Lower leg skin (tissue), 4 donors: Measurements from ENCODE around the gene ADORA2B. TPM values are rescaled to one million over a fixed set of nuclear protein-coding genes. Genes with fewer than 3 reads are reported as not detected.

ENCODE experiments used
- DNase-seq, 2 donors: peaks; one replicate each; pipeline ENCODE4 v3.0.0-alpha.2; 2019; ENCODE audit warnings: low spot score in 2 of 2
- H3K4me3 ChIP-seq: fragments of 200-600 bp; sonication (generic); 2 replicates; pipeline ENCODE4 v1.5.1; 2017; ENCODE audit warnings: mild to moderate bottlenecking, low read depth; ENCODE audit not compliant: poor library complexity, severe bottlenecking
- CTCF ChIP-seq, 3 donors: fragments of 450-650 bp; IDR thresholded peaks; one replicate each; pipeline ENCODE4 v1.5.1; 2016; ENCODE audit warnings: antibody characterized with exemption in 3 of 3, mild to moderate bottlenecking in 3 of 3, moderate library complexity in 2 of 3
- POLR2A ChIP-seq, 2 donors: fragments of 450-650 bp; IDR thresholded peaks; one replicate each; pipeline ENCODE4 v1.6.1; 2016 to 2017; ENCODE audit warnings: antibody characterized with exemption in 2 of 2, mild to moderate bottlenecking in 1 of 2, moderate library complexity in 1 of 2
- WGBS, 2 donors: methylation state at CpG; one replicate each; pipeline ENCODE4 v1.1.5; 2018; 5-methylcytosine and 5-hydroxymethylcytosine counted together
- intact Hi-C: fragments of 100-400 bp; cut with DNase I; formaldehyde crosslinking; loops from one replicate; pipeline ENCODE4 v1.15.0; 2023; ENCODE audit warnings: low total_unique reads
- total RNA-seq, 4 donors: library from RNA; depleted of rRNA; stranded (reverse); fragments of >200 nt; gene quantifications; one replicate each; pipeline ENCODE4 v1.1.0, GENCODE V29; 2016

Gene ADORA2B
- total RNA-seq, 4 donors from 2014 or later: 21.2 to 37.0 (median 29.8) TPM

DNA sequence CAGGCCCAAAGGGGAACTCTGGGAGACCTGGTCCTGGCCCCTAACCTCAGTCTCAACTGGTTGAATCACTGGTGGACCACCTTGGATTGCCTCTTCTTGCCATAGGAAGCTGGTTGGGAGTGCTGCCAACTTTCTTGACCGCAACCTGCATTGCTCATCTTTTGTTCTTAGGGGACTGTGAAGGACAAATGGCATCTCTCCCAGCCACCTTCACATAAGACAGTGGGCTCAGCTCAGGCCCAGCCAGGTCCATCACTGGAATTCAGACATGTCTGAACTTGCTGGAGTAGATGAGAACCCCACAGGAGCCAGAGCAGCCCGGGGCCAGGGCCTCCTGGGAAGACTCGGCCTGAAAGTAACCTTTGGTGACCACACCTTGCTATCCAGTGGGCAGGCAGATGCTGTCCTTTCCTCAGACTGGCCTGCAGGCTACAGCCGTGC is 18.8 kb downstream of the ADORA2B start:
- intact Hi-C loops: no loop called here
- WGBS, 2 donors: 47 to 57% methylated on average over 3 to 4 of the region's 4 CpGs
- DNase-seq: no peak

GRCh38 chr17:15965528-15965927 is 20.6 kb downstream of the ADORA2B start:
- intact Hi-C loops: no loop called here
- TF ChIP-seq POLR2A (IDR thresholded peaks at IDR 0.05): no peak
- no peak for TF ChIP-seq CTCF (IDR thresholded peaks at IDR 0.05)
- no peak overlapping the region for H3K4me3 ChIP-seq
- DNase-seq: no peak
- 48 to 63% methylated on average over 6 of the region's 6 CpGs for whole genome bisulfite sequencing, 2 donors

More for the DNA sequence above, 18.8 kb downstream of the ADORA2B start:
- no peak for TF ChIP-seq POLR2A (IDR thresholded peaks at IDR 0.05)
- no peak overlapping the region for H3K4me3 ChIP-seq

DNA sequence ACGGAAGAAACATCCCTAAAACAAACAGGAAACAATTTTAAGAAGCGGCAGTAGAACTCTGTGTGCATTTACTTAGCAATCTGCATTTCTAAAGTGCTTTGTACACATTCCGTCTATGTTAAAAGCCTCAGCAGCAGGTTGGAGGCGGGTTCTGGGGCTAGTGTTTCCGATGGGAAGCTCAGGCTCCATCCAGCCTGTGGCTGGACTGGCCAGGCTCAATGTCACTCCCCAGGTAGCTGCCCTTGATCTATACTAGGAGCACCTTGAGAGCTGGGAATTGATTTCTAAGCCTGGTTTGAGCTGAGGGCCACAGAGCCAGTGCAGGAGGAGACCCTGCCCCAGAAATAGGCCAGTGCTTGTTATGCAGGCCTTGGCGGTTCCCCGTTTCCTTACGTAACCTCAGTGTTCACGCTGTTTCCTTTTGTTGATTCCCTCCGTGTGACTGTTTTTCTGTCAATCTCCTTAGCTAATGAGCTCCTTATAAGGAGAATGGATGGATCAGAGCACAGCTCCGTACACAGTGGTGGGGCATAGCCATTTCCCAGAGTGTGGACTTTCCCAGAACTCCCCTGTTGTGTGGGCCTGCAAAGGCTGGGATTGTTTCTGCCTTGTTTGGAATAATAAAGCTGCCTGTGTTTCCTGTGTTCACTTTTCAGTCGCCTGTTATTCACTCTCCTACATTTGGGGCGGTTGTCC is 21.4 kb downstream of the ADORA2B start:
- no peak for TF ChIP-seq CTCF (IDR thresholded peaks at IDR 0.05)
- no peak for TF ChIP-seq POLR2A (IDR thresholded peaks at IDR 0.05)
- no peak for DNase-seq
- H3K4me3 ChIP-seq: no peak overlapping the region
- WGBS, 2 donors: 45 to 48% methylated on average over 13 of the region's 13 CpGs
- intact Hi-C loops: no loop called here

- H3K4me3 ChIP-seq: no peak overlapping the region
- WGBS, 2 donors: 39 to 45% methylated on average over 11 of the region's 11 CpGs
- intact Hi-C loops: no loop called here
These were observed 21.9 kb downstream of the ADORA2B start for GRCh38 chr17:15966879-15967248.

DNA sequence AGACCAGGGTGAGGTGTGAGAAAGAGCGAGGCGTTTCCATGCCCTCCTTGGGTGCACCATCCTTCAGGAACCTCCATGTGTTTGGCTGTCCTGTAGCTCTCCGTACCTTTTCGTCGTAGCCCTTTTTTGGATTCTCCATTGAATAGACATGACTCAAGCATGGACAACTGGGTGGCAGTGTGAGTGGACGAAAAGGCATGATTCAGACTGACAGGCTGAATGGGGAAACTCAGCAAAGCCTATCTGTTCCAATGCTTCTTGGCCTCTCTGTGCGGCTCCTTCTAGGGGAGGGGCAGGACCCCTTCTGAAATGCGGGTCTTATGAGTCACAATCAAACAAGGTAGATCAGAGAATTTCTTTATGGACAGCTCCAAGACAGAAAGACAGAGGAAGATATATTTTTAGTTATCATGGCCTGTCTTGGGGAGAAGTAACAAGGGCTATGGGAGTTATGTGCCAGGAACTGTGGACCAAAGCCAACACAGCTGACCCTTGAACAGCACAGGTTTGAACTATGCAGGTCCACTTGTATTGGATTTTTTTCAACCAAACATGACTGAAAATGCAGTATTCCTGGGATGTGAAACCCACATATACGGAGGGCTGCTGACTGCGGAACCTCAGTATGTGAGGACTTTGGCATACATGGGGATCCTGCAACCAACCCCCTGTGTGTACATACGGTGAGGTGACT is 22.9 kb downstream of the ADORA2B start:
- TF ChIP-seq CTCF (IDR thresholded peaks at IDR 0.05): no peak
- TF ChIP-seq POLR2A (IDR thresholded peaks at IDR 0.05): no peak
- intact Hi-C loops: no loop called here
- WGBS, 2 donors: 86 to 88% methylated on average over 11 of the region's 11 CpGs

More at GRCh38 chr17:15966879-15967248, 21.9 kb downstream of the ADORA2B start:
- TF ChIP-seq CTCF (IDR thresholded peaks at IDR 0.05) (no peak), POLR2A (IDR thresholded peaks at IDR 0.05) (no peak)
- DNase-seq: no peak

DNA sequence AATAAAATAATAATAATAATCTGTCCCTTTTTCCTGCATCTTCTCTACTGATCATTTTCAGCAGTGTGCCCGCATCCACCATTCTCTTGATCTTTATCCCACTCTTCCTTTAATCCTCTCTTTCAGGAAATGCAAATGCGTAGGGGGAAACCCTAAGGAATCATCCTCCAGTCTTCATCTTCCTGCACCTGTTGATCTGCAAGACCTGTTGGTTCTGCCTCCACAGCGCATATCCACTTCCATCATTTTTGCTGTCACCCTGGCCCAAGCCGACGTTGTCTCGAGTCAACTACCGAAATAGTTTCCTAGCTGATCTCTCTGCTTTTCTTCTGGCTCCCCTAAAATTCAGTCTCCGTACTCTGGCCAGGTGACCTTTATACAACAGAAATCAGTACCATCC is 24.5 kb downstream of the ADORA2B start:
- no peak overlapping the region for H3K4me3 ChIP-seq
- intact Hi-C loops: no loop called here
- TF ChIP-seq POLR2A (IDR thresholded peaks at IDR 0.05) (no peak), CTCF (IDR thresholded peaks at IDR 0.05) (no peak)
- DNase-seq: no peak
- 96 to 98% methylated on average over 8 of the region's 8 CpGs for WGBS, 2 donors

More for the DNA sequence above, 22.9 kb downstream of the ADORA2B start:
- DNase-seq: no peak
- no peak overlapping the region for H3K4me3 ChIP-seq
